OCI-LY3 (cell line): Measurements from ENCODE around the gene CIITA.

Experiments used
- CTCF ChIP-seq: fragments of 200-600, 300-600 bp; sonication (generic); IDR thresholded peaks from 2 replicates; pipeline ENCODE4 v1.5.1; 2014; ENCODE audit warnings: antibody characterized with exemption, low read length, low read depth
- EZH2phosphoT487 ChIP-seq: fragments of 200-600 bp; shearing (Covaris generic); IDR thresholded peaks from 2 replicates; pipeline ENCODE4 v1.6.1; 2018; ENCODE audit warnings: antibody characterized with exemption, mixed run types, low read depth

- no peak; the same call in none of the 2 replicates for TF ChIP-seq CTCF
- TF ChIP-seq EZH2phosphoT487 = no peak
These were observed 8.2 kb upstream of the CIITA start for GRCh38 chr16:10868596-10869469.
